WTC11 (cell line): Measurements from ENCODE around the gene ZNF425. TPM values are rescaled to one million over a fixed set of nuclear protein-coding genes. Genes with fewer than 3 reads are reported as not detected.

Experiments
- ATAC-seq: fragments of 200-7000 bp; cut with Tn5 transposase; 2 replicates; pipeline ENCODE4 v1.10.0; 2021; ENCODE audit warnings: mild to moderate bottlenecking, moderate library complexity
- CTCF ChIA-PET: fragments of 300-600 bp; sonication (Branson Sonifier 250); formaldehyde crosslinking; loops from one replicate; lab custom pipeline; 2021; ENCODE audit warnings: antibody characterized with exemption; lab: Charles Lee
- POLR2A ChIA-PET: fragments of 350-600 bp; sonication (Branson Sonifier 250); formaldehyde crosslinking; loops from one replicate; lab custom pipeline; 2021; ENCODE audit warnings: antibody characterized with exemption; lab: Charles Lee
- DNase-seq: peaks from one replicate; pipeline ENCODE4 v3.0.0; 2021; ENCODE audit warnings: low spot score
- H3K27ac Mint-ChIP-seq: 2 replicates; pipeline ENCODE4 v1.8.0; 2021; ENCODE audit warnings: mixed read lengths
- H3K27me3 Mint-ChIP-seq: 2 replicates; pipeline ENCODE4 v1.8.0; 2021; ENCODE audit warnings: low read depth, mild to moderate bottlenecking, moderate library complexity, mixed read lengths
- H3K36me3 Mint-ChIP-seq: 2 replicates; pipeline ENCODE4 v1.8.0; 2021; ENCODE audit warnings: mixed read lengths
- H3K4me1 Mint-ChIP-seq: 2 replicates; pipeline ENCODE4 v1.8.0; 2022; ENCODE audit warnings: mixed read lengths
- H3K4me3 Mint-ChIP-seq: 2 replicates; pipeline ENCODE4 v1.8.0; 2021; ENCODE audit warnings: mild to moderate bottlenecking, moderate library complexity, mixed read lengths
- H3K9me3 Mint-ChIP-seq: 2 replicates; pipeline ENCODE4 v1.8.0; 2021; ENCODE audit warnings: mixed read lengths
- ATF1 ChIP-seq: sonication (generic); formaldehyde crosslinking; IDR thresholded peaks from 2 replicates; pipeline ENCODE4 v1.8.1; 2023; ENCODE audit warnings: mild to moderate bottlenecking, moderate library complexity, missing genetic modification reagents
- CREM ChIP-seq: sonication (generic); formaldehyde crosslinking; IDR thresholded peaks from 2 replicates; pipeline ENCODE4 v1.8.1; 2022; ENCODE audit warnings: mild to moderate bottlenecking, missing genetic modification reagents, moderate library complexity
- FOXP1 ChIP-seq: sonication (generic); formaldehyde crosslinking; IDR thresholded peaks from 2 replicates; pipeline ENCODE4 v1.8.0; 2022; ENCODE audit warnings: missing genetic modification reagents, mild to moderate bottlenecking, moderate library complexity, borderline replicate concordance
- GRHL2 ChIP-seq: fragments of 250-450 bp; sonication (Bioruptor Pico); IDR thresholded peaks from 2 replicates; pipeline ENCODE4 v1.8.0; 2022; ENCODE audit warnings: mild to moderate bottlenecking, moderate library complexity; ENCODE audit not compliant: insufficient replicate concordance, severe bottlenecking
- IRF2 ChIP-seq: sonication (generic); formaldehyde crosslinking; IDR thresholded peaks from 2 replicates; pipeline ENCODE4 v1.8.0; 2022; ENCODE audit warnings: low read depth, missing genetic modification reagents, borderline replicate concordance
- JAZF1 ChIP-seq: fragments of 250-450 bp; sonication (Bioruptor Pico); IDR thresholded peaks from 2 replicates; pipeline ENCODE4 v1.9.0; 2021; ENCODE audit warnings: moderate library complexity, mild to moderate bottlenecking, inconsistent platforms
- MXD4 ChIP-seq: fragments of 250-450 bp; sonication (Bioruptor Pico); IDR thresholded peaks from 2 replicates; pipeline ENCODE4 v1.8.0; 2021; ENCODE audit warnings: mild to moderate bottlenecking, moderate library complexity, borderline replicate concordance
- MYBL2 ChIP-seq: sonication (generic); formaldehyde crosslinking; IDR thresholded peaks from 2 replicates; pipeline ENCODE4 v1.8.1; 2023; ENCODE audit warnings: mild to moderate bottlenecking, moderate library complexity, missing genetic modification reagents
- NFYB ChIP-seq: sonication (generic); formaldehyde crosslinking; conservative IDR thresholded peaks from 2 replicates; pipeline ENCODE4 v1.8.0; 2022; ENCODE audit warnings: low read depth, missing genetic modification reagents
- NR3C1 ChIP-seq: sonication (generic); formaldehyde crosslinking; conservative IDR thresholded peaks from 2 replicates; pipeline ENCODE4 v1.8.1; 2023; ENCODE audit warnings: low read depth, mild to moderate bottlenecking, missing genetic modification reagents
- RELA ChIP-seq: sonication (generic); formaldehyde crosslinking; IDR thresholded peaks from 2 replicates; pipeline ENCODE4 v1.8.1; 2022; ENCODE audit warnings: missing genetic modification reagents, mild to moderate bottlenecking, borderline replicate concordance
- RORB ChIP-seq: fragments of 250-450 bp; sonication (Bioruptor Pico); IDR thresholded peaks from 2 replicates; pipeline ENCODE4 v1.9.0; 2021; ENCODE audit warnings: mild to moderate bottlenecking
- SP1 ChIP-seq: sonication (generic); formaldehyde crosslinking; conservative IDR thresholded peaks from 2 replicates; pipeline ENCODE4 v1.8.1; 2022; ENCODE audit warnings: missing genetic modification reagents
- ZNF396 ChIP-seq: fragments of 250-450 bp; sonication (Bioruptor Pico); IDR thresholded peaks from 2 replicates; pipeline ENCODE4 v1.8.0; 2021; ENCODE audit warnings: mild to moderate bottlenecking, moderate library complexity, borderline replicate concordance
- ZNF416 ChIP-seq: fragments of 250-450 bp; sonication (Bioruptor Pico); IDR thresholded peaks from 2 replicates; pipeline ENCODE4 v1.9.0; 2021; ENCODE audit warnings: mild to moderate bottlenecking, inconsistent platforms
- total RNA-seq: library from RNA; stranded (reverse); gene quantifications from 3 replicates; pipeline ENCODE4 v1.2.3, GENCODE V29; 2021
- TF ChIP-seq, protein P1 (sequence below): sonication (generic); formaldehyde crosslinking; IDR thresholded peaks from 2 replicates; pipeline ENCODE4 v1.8.0; 2022; ENCODE audit warnings: mild to moderate bottlenecking, missing genetic modification reagents
- TF ChIP-seq, protein P2 (sequence below): sonication (generic); formaldehyde crosslinking; IDR thresholded peaks from 2 replicates; pipeline ENCODE4 v1.8.1; 2023; ENCODE audit warnings: mild to moderate bottlenecking, missing genetic modification reagents
- TF ChIP-seq, protein P3 (sequence below): fragments of 200-600 bp; IDR thresholded peaks from 2 replicates; pipeline ENCODE4 v1.8.0; 2022; ENCODE audit warnings: antibody characterized with exemption
- TF ChIP-seq, protein P4 (sequence below): sonication (generic); formaldehyde crosslinking; IDR thresholded peaks from 2 replicates; pipeline ENCODE4 v1.8.1; 2022; ENCODE audit warnings: missing genetic modification reagents, borderline replicate concordance
- TF ChIP-seq, protein P5 (sequence below): fragments of 250-450 bp; sonication (Bioruptor Pico); conservative IDR thresholded peaks from 2 replicates; pipeline ENCODE4 v1.9.0; 2021; ENCODE audit warnings: mild to moderate bottlenecking
- TF ChIP-seq, protein P6 (sequence below): sonication (generic); formaldehyde crosslinking; conservative IDR thresholded peaks from 2 replicates; pipeline ENCODE4 v1.8.1; 2023; ENCODE audit warnings: mild to moderate bottlenecking, low read depth, missing genetic modification reagents, moderate library complexity

Gene ZNF425
- total RNA-seq, 1 experiment from 2014 or later, result 3.8 TPM

DNA sequence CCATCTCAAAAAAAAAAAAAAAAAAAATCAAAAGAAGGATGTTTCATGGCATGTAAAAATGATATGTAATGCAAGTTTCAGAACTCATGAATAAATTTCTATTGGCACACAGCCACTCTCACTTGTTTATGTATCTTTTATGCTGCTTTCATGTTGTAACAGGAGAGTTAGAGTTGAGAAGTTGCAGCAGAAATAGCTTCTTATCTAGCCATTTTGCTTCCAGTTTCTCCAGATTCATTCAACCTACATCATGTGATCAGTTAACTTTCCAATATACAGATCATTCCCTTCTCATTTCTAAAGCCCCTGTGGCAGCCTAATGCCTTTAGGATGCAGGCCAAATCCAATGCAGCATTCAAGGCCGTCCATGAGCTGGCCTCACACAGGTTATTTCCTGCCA, 66.0 kb downstream of the ZNF425 start (continued):
- TF ChIP-seq, protein P1, sequence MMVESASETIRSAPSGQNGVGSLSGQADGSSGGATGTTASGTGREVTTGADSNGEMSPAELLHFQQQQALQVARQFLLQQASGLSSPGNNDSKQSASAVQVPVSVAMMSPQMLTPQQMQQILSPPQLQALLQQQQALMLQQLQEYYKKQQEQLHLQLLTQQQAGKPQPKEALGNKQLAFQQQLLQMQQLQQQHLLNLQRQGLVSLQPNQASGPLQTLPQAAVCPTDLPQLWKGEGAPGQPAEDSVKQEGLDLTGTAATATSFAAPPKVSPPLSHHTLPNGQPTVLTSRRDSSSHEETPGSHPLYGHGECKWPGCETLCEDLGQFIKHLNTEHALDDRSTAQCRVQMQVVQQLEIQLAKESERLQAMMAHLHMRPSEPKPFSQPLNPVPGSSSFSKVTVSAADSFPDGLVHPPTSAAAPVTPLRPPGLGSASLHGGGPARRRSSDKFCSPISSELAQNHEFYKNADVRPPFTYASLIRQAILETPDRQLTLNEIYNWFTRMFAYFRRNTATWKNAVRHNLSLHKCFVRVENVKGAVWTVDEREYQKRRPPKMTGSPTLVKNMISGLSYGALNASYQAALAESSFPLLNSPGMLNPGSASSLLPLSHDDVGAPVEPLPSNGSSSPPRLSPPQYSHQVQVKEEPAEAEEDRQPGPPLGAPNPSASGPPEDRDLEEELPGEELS, result no peak
- TF ChIP-seq, protein P2, sequence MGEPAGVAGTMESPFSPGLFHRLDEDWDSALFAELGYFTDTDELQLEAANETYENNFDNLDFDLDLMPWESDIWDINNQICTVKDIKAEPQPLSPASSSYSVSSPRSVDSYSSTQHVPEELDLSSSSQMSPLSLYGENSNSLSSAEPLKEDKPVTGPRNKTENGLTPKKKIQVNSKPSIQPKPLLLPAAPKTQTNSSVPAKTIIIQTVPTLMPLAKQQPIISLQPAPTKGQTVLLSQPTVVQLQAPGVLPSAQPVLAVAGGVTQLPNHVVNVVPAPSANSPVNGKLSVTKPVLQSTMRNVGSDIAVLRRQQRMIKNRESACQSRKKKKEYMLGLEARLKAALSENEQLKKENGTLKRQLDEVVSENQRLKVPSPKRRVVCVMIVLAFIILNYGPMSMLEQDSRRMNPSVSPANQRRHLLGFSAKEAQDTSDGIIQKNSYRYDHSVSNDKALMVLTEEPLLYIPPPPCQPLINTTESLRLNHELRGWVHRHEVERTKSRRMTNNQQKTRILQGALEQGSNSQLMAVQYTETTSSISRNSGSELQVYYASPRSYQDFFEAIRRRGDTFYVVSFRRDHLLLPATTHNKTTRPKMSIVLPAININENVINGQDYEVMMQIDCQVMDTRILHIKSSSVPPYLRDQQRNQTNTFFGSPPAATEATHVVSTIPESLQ, result no peak
- TF ChIP-seq NFYB (CRISPR knock-in tag), result no peak
- TF ChIP-seq, all 79 proteins: peak for 0

DNA sequence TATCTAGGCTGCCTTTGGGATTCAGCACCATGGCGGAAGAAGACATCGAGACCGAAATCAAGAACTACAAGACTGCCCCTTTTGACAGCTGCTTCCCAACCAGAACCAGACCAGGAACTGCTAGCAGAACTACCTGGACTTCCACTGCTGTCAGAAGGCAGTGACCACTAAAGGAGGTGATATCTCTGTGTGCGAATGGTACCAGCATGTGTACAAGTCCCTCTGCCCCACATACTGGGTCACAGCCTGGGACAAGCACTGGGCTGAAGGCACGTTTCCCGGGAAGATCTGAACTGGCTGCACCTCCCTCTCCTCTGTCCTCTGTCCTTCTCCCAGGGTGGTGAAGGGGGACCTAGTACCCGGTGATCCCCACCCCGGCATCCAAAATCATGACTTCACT, 72.2 kb downstream of the ZNF425 start:
- H3K9me3 Mint-ChIP-seq, result peaks cover 18% of the 10 kb centered on the region
- H3K36me3 Mint-ChIP-seq, result no peaks in the 10 kb centered on the region
- no peak overlapping the region for H3K27ac Mint-ChIP-seq
- H3K4me3 Mint-ChIP-seq, result no peak overlapping the region
- no peak for DNase-seq
- CTCF ChIA-PET, result interaction anchor here (1.5 to 3.0 kb wide), 2 partner anchors 12 to 48 kb away, joined by 4 to 13 read pairs; no protein-coding TSS in a partner anchor
- no peaks in the 10 kb centered on the region for H3K4me1 Mint-ChIP-seq
- no peaks in the 10 kb centered on the region; the same call in 1 of the 2 replicates for H3K27me3 Mint-ChIP-seq
- TF ChIP-seq GRHL2 (CRISPR knock-in tag) (no peak), MXD4 (CRISPR knock-in tag) (no peak), RELA (no peak), RORB (CRISPR knock-in tag) (no peak), FOXP1 (no peak), SP1 (no peak), JAZF1 (CRISPR knock-in tag) (no peak), IRF2 (CRISPR knock-in tag) (no peak), ATF1 (CRISPR knock-in tag) (no peak), NR3C1 (CRISPR knock-in tag) (no peak)
- TF ChIP-seq, protein P3, sequence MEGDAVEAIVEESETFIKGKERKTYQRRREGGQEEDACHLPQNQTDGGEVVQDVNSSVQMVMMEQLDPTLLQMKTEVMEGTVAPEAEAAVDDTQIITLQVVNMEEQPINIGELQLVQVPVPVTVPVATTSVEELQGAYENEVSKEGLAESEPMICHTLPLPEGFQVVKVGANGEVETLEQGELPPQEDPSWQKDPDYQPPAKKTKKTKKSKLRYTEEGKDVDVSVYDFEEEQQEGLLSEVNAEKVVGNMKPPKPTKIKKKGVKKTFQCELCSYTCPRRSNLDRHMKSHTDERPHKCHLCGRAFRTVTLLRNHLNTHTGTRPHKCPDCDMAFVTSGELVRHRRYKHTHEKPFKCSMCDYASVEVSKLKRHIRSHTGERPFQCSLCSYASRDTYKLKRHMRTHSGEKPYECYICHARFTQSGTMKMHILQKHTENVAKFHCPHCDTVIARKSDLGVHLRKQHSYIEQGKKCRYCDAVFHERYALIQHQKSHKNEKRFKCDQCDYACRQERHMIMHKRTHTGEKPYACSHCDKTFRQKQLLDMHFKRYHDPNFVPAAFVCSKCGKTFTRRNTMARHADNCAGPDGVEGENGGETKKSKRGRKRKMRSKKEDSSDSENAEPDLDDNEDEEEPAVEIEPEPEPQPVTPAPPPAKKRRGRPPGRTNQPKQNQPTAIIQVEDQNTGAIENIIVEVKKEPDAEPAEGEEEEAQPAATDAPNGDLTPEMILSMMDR, result no peak
- TF ChIP-seq, protein P4, sequence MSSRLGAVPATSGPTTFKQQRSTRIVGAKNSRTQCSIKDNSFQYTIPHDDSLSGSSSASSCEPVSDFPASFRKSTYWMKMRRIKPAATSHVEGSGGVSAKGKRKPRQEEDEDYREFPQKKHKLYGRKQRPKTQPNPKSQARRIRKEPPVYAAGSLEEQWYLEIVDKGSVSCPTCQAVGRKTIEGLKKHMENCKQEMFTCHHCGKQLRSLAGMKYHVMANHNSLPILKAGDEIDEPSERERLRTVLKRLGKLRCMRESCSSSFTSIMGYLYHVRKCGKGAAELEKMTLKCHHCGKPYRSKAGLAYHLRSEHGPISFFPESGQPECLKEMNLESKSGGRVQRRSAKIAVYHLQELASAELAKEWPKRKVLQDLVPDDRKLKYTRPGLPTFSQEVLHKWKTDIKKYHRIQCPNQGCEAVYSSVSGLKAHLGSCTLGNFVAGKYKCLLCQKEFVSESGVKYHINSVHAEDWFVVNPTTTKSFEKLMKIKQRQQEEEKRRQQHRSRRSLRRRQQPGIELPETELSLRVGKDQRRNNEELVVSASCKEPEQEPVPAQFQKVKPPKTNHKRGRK (CRISPR knock-in tag), result no peak
- TF ChIP-seq, all 79 proteins: peak for 0
- POLR2A ChIA-PET, result no interaction called here
- ATAC-seq, result no peak

DNA sequence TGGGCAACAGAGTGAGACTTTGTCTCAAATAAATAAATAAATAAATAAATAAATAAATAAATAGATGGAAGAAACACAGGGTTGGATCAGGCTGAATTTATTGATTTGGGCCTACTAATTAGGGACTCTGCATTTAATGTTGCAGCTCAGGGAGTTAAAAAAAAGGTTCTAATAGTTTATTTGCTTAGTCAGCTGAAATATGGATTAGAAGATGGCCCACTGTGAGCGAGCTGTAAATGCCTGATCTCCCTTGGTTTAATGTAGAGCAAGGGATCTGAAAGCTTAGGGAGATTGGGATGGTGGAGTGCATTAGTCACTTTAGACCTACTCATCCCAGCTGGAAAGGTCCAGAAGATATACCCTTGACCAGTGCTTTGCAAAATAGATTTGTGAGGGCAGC, 72.7 kb downstream of the ZNF425 start:
- Mint-ChIP-seq H3K4me1 (no peaks in the 10 kb centered on the region), H3K27me3 (no peaks in the 10 kb centered on the region; the same call in 1 of the 2 replicates), H3K27ac (no peak overlapping the region), H3K36me3 (no peaks in the 10 kb centered on the region), H3K9me3 (peaks cover 23% of the 10 kb centered on the region), H3K4me3 (no peak overlapping the region)
- no peak for DNase-seq
- CTCF ChIA-PET, result interaction anchor here (3.0 kb wide), 1 partner anchor 12 kb away, joined by 13 read pairs; no protein-coding TSS in a partner anchor
- ATAC-seq, result no peak
- POLR2A ChIA-PET, result no interaction called here
- no peak for TF ChIP-seq MYBL2 (CRISPR knock-in tag)
- TF ChIP-seq NR3C1 (CRISPR knock-in tag), result no peak
- TF ChIP-seq ATF1 (CRISPR knock-in tag), result no peak
- TF ChIP-seq MXD4 (CRISPR knock-in tag), result no peak
- TF ChIP-seq ZNF416, result no peak
- no peak for TF ChIP-seq ZNF396 (CRISPR knock-in tag)
- TF ChIP-seq, protein P5, sequence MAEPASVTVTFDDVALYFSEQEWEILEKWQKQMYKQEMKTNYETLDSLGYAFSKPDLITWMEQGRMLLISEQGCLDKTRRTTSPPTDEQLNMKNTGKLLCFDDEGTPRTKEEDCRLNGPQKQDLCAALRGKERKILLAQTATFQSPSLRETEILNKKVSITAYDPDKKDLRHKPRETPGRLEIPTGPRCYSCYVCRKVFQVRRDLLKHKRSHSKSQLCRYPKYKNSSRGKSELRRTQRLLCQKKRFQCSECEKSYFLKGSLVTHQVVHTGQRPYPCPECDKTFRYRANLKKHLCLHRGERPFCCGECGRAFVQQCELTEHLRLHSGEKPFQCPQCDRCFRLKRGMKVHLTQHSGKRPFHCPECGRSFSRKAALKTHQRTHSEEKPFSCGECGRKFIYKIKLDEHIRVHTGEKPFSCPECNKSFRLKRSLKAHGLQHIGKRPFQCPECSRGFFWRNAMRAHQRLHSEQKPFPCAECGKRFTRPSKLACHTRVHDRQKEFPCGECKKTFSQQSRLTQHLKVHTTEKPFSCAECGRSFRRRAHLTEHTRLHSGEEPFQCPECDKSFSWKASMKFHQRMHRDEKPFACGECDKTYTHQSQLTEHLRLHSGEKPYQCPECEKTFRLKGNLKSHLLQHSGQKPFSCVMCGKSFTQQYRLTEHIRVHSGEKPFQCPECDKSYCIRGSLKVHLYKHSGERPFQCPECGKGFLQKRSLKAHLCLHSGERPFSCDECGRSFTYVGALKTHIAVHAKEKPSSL (CRISPR knock-in tag), result no peak
- TF ChIP-seq, protein P6, sequence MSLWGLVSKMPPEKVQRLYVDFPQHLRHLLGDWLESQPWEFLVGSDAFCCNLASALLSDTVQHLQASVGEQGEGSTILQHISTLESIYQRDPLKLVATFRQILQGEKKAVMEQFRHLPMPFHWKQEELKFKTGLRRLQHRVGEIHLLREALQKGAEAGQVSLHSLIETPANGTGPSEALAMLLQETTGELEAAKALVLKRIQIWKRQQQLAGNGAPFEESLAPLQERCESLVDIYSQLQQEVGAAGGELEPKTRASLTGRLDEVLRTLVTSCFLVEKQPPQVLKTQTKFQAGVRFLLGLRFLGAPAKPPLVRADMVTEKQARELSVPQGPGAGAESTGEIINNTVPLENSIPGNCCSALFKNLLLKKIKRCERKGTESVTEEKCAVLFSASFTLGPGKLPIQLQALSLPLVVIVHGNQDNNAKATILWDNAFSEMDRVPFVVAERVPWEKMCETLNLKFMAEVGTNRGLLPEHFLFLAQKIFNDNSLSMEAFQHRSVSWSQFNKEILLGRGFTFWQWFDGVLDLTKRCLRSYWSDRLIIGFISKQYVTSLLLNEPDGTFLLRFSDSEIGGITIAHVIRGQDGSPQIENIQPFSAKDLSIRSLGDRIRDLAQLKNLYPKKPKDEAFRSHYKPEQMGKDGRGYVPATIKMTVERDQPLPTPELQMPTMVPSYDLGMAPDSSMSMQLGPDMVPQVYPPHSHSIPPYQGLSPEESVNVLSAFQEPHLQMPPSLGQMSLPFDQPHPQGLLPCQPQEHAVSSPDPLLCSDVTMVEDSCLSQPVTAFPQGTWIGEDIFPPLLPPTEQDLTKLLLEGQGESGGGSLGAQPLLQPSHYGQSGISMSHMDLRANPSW (CRISPR knock-in tag), result no peak
- TF ChIP-seq CREM (CRISPR knock-in tag), result no peak
- no peak for TF ChIP-seq JAZF1 (CRISPR knock-in tag)
